ENCODE measurements around the gene UPK1A.

DNA sequence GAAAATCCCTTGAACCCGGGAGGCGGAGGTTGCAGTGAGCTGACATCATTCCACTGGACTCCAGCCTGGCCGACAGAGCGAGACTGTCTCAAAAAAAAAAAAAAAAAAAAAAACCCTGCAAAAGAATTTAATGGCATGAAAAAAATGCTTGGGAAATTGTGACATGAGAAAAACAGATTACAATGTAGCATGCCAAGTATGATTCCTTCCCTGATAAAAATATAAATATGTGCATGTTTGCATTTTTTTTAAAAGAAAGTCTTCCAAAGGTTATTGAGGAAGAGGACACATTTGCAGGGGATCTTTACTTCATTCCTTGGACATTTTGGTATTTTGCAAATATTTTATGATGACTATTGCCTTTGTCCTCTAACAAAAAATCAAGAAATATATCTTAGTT is 23.5 kb downstream of the UPK1A start:
- TF ChIP-seq TEAD4 (IDR thresholded peaks at IDR 0.05; ENCODE audit: low read depth, low read length) (no peak), BCL11A (IDR thresholded peaks at IDR 0.05; ENCODE audit: low read depth in 2 of 2, low read length in 2 of 2) (no peak), CTCF (IDR thresholded peaks at IDR 0.05; ENCODE audit: control extremely low read depth in 1 of 3, insufficient read depth in 1 of 3, low read depth in 1 of 3, low read length in 3 of 3) (no peak), EP300 (IDR thresholded peaks at IDR 0.05; ENCODE audit: borderline replicate concordance in 1 of 2, low read depth in 2 of 2, low read length in 2 of 2) (no peak), SP1 (IDR thresholded peaks at IDR 0.05; ENCODE audit: low read depth, low read length) (no peak)

Data from H1 (cell line).